Activated CD4-positive, alpha-beta T cell treated with anti-CD3 and anti-CD28 coated beads for 4 hours (primary cell): Measurements from ENCODE around the gene ATP11A.
"Not testable (repeated sequence)": the region's sequence is repeated elsewhere in the genome, so short reads cannot be mapped to it uniquely, and the experiment has no call there.

Experiments
- DNase-seq, 2 donors: peaks; one replicate each; pipeline ENCODE4 v3.0.0-alpha.2; 2020

The ATP11A gene

DNA sequence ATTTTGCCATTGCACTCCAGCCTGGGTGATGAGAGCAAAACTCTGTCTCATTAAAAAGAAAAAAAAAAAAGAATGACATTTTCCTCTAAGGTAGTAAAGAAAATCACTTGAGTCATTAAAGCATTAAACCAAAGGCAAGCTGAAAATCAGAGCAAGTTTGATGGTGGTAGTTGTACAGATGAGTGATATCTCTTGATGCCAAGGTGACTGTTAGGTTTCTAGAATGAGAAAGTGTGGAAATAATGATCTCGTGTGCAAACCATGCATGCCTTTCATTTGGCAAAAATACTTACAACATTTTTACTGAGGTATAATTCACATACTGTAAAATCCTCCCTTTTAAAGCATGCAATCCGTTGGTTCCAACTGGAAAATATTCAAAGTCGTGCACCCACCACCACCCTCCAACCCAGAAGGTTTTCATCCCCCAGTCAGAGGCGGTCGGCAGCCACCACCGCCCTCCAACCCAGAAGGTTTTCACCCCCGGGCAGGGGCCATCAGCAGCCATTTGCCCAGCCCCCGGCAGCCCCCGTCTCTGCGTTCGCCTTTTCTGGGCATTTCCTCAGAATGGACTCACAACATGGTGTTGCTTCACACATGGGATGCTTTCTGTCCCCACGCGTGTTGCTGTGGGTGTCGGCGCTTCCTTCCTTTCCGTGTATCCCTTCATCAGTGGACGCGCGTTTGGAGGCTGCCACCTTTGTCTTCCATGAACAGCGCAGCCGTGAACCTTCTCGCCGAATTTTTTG is 90.2 kb downstream of the ATP11A start:
- DNase-seq = no peak

GRCh38 chr13:112781287-112781686 is 91.4 kb downstream of the ATP11A start:
- DNase-seq = no peak

GRCh38 chr13:112781881-112782361 is 92.1 kb downstream of the ATP11A start:
- DNase-seq = no peak

GRCh38 chr13:112782429-112783010 is 92.7 kb downstream of the ATP11A start:
- DNase-seq = no peak

DNA sequence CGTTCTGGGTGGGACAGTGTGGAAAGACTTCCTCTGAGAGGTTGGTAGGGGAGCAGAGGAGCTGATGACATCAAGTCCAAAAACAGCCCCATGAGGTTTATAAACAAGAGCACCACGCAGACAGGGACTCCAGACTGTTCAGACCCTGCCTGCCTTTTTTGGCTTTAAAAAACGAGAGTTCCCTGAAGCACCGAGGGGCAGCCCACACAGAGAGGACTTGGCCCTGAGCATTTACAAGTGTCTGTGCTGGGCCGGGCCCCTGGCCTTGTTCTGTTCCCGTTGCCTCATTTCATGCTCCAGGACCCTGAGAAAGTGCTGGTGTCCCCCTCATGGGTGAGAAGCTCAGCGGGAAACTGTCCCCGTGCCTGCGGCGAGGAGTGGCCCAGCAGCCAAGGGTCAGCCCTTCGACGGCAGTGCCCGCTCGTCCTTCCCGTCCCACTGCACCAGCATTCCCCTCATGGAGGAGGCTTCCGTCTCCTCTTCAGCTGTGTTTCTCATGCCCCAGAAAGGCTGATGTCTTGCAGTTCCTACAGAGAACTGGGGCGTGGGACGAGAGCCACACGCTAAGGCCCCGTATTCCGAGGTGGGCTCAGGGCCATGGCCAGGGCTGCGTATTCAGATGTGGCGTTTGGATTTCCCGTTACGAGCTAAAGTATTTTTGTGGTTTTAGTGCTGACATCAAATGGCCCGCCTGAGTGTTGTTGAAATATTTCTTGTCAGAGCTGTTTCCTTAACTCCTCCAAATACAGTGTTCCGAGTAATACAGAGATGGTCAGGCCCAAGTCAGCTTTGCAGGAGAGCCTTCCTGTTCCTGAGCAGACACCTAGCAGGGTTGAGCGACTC is 93.5 kb downstream of the ATP11A start:
- no peak for DNase-seq

DNA sequence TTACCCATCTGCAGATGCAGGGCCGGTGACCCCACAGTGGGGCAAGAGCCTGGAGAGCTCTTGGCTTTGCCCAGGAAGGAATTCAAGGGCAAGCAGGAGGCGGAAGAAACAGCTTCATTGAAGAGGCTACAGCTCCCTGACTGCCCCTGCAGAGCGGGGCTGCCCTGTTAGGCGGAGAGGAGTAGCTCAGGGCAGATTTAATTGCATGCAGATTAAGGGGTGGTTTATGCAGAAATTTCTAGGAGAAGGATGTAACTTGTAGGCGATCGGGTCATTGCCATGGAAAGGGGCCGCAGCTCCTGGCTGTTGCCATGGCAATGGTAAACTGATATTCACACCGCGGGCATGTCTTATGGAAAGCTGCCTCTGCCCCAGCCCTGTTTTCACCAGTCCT is 94.1 kb downstream of the ATP11A start:
- no peak for DNase-seq

GRCh38 chr13:112784811-112785482 is 95.1 kb downstream of the ATP11A start:
- no peak for DNase-seq

DNA sequence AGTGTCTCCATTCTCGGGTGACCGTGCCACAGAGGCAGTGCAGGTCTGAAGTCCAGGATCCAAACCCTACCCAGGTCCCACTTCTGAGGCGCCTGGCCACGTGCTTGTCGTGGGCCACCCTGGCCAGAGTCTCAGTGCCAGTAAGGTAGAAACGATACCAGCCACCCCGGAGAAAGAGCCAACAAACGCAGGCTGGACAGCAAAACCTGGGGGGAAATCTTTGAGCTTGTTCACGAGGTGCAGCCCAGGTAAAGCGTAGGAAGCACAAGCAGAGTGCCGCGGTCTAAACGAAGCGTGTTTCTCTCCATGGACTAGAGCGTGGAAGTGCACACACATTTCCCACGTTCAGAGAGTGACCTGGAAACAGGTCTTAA is 95.6 kb downstream of the ATP11A start:
- DNase-seq = no peak

DNA sequence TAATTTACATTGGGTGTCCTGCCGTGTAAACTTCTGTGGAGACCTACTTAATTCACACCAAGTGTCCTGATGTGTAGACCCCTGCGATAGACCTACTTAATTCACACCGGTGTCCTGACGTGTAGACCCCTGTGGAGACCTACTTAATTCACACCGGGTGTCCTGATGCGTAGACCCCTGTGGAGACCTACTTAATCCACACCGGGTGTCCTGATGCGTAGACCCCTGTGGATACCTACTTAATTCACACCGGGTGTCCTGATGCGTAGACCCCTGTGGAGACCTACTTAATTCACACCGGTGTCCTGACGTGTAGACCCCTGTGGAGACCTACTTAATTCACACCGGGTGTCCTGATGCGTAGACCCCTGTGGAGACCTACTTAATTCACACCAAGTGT is 97.0 kb downstream of the ATP11A start:
- not testable (repeated sequence) for DNase-seq

GRCh38 chr13:112790735-112791641 is 101.2 kb downstream of the ATP11A start:
- DNase-seq = no peak

DNA sequence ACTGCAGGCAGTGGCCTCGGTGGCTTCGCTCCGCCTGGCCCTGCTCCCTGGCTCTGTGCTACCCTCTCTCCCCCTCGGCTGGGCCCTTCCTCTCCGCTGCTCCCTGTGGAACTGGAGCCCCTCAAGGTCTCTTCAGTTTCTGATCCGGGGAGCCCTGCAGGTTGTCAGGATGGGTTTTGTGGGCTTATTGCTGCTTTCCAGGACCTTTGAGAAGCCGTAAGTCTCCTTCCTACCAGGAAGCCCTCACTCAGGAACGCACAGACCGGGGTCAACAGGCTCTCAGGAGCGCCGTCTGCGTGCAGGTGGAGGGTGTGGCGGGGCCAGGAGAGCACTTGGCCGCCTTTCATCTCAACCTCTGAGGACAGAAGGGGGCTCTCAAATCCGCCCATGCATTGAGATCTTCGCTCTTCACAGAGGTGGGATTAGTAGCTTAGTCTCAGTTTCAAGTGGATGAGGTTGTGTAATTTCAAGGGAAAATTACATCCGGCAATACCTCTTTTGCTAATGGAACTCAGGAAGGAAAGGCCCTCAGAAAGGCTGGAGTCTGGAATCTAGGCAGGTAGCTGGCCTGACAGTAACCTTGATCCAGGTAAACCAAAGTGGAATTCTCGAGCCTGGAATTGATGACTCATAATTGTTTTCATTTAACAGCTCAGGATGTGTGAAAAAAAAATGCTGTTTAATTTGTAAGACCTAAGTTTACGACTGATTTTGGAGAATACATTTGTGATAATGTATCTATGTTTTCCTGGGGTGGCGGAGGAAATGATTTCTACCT is 102.0 kb downstream of the ATP11A start:
- DNase-seq = no peak

GRCh38 chr13:112792511-112792910 is 102.7 kb downstream of the ATP11A start:
- no peak for DNase-seq

DNA sequence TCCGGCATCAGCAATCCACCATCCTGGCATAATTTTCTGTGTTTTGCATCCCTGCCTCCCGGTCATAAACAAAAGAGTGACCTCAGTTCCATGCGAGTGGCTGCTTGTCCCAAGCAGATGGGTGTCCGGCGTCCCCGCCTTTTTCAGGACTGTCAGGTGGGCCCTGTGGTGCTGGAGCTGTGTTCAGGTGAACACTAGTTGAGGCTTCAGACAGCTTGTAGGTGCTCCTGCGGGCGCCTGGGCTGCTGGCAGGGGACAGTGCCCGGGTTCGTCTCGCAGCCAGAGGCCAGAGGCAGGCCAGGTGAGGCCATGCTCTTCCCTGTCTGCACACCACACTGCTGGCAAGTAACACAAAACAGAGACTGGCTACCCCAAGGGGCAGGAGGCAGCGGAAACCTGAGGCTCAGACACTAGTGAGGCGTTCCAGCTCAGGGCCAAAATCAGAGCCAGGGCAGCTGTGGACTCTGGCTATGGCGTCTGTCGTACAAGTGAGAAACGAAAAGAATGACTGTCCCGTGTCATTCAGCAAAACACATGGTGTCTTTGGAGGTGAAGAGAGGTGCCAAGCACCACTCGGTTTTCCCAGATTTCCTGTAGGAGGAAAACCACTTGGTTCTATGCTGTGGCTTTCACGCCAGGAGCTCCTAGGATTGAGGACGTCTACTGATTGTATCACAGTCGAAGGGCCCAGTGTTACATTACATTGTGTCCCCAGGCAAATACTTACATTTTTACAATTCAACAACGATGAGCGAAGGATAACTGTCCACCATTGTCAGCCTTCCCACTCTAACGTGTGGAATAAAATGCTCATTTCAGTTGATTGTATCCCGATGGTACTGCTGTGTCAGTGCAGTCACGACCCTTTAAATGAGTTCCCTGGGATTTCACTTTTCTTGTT is 104.0 kb downstream of the ATP11A start:
- DNase-seq = no peak

- DNase-seq = no peak
Observed at GRCh38 chr13:112795277-112795676, 105.4 kb downstream of the ATP11A start.

- DNase-seq = no peak
Observed at GRCh38 chr13:112796190-112796915, 106.5 kb downstream of the ATP11A start.

DNA sequence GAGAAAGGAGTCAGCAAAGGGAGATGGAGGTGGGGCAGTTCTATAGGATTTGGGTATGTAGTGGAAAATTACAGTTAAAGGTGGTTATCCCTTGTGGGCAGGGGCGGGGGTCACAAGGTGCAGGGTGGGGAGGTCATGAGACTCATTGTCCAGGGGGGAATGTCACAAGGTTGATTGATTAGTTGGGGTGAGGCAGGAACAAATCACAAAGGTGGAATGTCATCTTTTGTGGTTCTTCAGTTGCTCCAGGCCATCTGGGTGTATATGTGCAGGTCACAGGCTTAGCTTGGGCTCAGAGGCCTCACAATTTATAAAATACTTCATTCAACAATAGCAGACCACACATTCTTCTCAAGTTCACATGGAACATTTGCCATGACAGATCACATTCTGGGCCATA is 109.6 kb downstream of the ATP11A start:
- DNase-seq = no peak

GRCh38 chr13:112800057-112800456 is 110.2 kb downstream of the ATP11A start:
- DNase-seq = no peak

DNA sequence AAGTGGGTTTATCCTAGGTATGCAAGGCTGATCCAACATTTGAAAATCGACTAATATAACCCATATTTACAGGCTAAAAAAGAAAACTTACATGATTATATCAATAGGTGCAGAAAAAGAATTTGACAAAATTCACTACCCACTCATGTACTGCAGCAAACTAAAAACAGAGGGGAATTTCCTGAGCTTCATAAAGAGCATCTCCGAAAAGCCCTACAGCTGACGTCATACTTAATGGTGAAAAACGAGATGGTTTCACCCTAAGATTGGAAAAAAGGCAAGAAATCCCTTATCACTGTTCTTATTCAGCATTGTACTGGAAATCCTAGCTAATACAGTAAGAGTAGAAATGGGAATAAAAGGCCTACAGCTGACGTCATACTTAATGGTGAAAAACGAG is 111.0 kb downstream of the ATP11A start:
- not testable (repeated sequence) for DNase-seq

DNA sequence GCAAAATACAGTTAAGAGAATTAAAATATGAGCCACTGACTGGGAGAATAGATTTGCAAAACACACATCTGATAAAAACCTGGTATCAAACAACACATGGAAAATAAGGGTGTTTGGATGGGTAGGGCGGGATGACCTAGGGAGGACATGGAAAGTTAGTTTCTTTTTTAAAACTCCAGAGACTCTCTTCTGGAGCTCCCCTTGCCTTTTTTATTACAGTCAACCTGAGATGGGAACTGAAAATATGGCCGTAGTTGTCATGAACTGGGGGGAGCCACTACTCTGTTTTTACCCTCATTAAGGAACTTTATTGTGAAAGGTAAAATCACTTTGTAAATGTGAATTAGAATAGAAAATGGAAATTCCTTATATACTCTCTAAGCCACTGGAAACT is 113.0 kb downstream of the ATP11A start:
- DNase-seq = no peak
